DMS153 treated with DMSO at 0.1 percent for 48 hours (cell line): ENCODE results near the gene IGF1R.
"Not testable (repeated sequence)": the region's sequence is repeated elsewhere in the genome, so short reads cannot be mapped to it uniquely, and the experiment has no call there.

Experiments
- DNase-seq: peaks from one replicate; lab custom pipeline; 2025; ENCODE audit not compliant: unreplicated experiment; lab: John Stamatoyannopoulos, UW

The IGF1R gene

DNA sequence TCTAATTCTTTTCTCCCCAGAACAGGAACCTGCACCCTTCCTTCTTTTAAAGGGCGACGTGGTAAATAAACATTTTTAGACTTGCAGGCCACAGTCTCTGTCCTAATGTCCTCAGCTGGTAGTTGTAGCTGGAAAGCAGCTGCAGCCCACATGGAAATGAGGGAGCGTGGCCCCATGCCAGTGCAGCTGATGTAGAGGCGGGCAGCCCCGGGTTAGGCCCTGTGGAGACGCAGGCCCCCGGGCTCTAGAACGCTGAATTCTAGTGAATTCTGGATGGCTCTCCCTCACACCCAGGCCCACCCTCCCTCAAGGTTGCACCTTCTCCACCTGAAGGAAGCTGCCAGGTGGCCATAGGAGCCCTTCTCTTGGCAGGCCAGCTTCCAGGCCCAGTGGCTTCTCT lies 307.0 kb downstream of the IGF1R start:
- no peak for DNase-seq

DNA sequence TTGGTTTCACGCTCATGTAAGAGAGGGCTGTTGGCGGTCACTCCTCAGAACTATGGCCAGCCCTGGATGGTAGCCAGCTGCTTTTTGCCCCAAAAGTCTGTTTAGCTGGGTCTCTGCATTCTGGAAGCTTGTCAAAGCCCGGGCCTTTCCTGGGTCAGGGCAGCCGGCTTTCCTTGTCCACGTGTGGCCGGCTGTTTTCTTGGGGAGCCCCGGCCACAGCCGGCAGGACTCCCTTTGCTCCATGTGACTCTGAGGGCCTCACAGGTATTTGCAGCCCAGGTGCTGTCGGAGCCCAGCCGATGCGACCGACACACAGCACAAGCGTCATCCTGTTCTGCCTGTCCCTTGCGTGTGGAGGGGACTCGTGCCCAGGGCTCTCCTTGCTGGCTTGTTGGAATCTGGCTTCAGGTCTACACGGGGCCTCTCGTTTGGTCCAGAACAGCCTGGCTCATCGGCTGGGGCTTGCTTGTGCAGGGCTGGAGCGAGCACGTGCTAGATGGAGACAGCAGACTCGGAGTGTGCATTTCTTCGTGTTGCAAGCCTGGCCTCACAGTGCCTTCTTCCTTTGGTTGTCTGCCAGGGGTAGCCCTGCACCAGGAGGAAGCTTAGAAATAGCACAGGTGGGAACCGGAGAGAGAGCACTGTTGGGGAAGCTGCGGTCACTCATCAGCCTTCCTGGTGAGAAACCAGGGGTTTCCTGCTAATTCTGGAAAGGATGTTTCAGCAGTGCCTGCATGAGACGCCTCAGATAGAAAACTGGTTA lies 307.8 kb downstream of the IGF1R start:
- DNase-seq: no peak

DNA sequence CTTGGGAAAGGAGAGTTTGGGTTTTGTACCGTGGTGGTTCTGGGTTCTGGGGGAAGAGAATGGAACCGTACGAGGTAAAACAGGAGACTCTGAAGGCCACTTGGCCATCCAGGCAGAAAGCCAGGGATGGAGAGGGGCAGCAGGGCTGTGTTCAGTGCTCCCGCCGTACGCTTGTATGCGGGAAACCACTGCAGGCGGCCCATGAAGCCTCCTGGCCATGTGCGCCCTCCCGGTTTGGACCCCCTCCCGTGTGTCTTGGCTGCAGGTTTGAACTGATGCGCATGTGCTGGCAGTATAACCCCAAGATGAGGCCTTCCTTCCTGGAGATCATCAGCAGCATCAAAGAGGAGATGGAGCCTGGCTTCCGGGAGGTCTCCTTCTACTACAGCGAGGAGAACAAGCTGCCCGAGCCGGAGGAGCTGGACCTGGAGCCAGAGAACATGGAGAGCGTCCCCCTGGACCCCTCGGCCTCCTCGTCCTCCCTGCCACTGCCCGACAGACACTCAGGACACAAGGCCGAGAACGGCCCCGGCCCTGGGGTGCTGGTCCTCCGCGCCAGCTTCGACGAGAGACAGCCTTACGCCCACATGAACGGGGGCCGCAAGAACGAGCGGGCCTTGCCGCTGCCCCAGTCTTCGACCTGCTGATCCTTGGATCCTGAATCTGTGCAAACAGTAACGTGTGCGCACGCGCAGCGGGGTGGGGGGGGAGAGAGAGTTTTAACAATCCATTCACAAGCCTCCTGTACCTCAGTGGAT lies 308.6 kb downstream of the IGF1R start:
- DNase-seq: no peak

DNA sequence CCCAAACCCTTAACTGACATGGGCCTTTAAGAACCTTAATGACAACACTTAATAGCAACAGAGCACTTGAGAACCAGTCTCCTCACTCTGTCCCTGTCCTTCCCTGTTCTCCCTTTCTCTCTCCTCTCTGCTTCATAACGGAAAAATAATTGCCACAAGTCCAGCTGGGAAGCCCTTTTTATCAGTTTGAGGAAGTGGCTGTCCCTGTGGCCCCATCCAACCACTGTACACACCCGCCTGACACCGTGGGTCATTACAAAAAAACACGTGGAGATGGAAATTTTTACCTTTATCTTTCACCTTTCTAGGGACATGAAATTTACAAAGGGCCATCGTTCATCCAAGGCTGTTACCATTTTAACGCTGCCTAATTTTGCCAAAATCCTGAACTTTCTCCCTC lies 309.3 kb downstream of the IGF1R start:
- no peak for DNase-seq

DNA sequence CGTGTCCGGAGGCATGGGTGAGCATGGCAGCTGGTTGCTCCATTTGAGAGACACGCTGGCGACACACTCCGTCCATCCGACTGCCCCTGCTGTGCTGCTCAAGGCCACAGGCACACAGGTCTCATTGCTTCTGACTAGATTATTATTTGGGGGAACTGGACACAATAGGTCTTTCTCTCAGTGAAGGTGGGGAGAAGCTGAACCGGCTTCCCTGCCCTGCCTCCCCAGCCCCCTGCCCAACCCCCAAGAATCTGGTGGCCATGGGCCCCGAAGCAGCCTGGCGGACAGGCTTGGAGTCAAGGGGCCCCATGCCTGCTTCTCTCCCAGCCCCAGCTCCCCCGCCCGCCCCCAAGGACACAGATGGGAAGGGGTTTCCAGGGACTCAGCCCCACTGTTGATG lies 309.7 kb downstream of the IGF1R start:
- DNase-seq: no peak

DNA sequence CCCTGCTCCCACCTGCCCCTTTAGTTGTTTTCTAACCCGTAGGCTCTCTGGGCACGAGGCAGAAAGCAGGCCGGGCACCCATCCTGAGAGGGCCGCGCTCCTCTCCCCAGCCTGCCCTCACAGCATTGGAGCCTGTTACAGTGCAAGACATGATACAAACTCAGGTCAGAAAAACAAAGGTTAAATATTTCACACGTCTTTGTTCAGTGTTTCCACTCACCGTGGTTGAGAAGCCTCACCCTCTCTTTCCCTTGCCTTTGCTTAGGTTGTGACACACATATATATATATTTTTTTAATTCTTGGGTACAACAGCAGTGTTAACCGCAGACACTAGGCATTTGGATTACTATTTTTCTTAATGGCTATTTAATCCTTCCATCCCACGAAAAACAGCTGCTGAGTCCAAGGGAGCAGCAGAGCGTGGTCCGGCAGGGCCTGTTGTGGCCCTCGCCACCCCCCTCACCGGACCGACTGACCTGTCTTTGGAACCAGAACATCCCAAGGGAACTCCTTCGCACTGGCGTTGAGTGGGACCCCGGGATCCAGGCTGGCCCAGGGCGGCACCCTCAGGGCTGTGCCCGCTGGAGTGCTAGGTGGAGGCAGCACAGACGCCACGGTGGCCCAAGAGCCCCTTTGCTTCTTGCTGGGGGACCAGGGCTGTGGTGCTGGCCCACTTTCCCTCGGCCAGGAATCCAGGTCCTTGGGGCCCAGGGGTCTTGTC lies 310.7 kb downstream of the IGF1R start:
- no peak for DNase-seq

DNA sequence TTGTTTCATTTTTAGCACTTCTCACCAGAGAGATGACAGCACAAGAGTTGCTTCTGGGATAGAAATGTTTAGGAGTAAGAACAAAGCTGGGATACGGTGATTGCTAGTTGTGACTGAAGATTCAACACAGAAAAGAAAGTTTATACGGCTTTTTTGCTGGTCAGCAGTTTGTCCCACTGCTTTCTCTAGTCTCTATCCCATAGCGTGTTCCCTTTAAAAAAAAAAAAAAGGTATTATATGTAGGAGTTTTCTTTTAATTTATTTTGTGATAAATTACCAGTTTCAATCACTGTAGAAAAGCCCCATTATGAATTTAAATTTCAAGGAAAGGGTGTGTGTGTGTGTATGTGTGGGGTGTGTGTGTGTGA lies 311.3 kb downstream of the IGF1R start:
- DNase-seq: no peak

DNA sequence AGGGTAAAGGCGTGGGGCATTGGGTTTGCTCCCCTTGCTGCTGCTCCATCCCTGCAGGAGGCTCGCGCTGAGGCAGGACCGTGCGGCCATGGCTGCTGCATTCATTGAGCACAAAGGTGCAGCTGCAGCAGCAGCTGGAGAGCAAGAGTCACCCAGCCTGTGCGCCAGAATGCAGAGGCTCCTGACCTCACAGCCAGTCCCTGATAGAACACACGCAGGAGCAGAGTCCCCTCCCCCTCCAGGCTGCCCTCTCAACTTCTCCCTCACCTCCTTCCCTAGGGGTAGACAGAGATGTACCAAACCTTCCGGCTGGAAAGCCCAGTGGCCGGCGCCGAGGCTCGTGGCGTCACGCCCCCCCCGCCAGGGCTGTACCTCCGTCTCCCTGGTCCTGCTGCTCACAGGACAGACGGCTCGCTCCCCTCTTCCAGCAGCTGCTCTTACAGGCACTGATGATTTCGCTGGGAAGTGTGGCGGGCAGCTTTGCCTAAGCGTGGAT lies 312.3 kb downstream of the IGF1R start:
- DNase-seq: no peak

DNA sequence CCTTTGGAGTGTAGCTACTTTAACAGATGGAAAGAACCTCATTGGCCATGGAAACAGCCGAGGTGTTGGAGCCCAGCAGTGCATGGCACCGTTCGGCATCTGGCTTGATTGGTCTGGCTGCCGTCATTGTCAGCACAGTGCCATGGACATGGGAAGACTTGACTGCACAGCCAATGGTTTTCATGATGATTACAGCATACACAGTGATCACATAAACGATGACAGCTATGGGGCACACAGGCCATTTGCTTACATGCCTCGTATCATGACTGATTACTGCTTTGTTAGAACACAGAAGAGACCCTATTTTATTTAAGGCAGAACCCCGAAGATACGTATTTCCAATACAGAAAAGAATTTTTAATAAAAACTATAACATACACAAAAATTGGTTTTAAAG lies 315.1 kb downstream of the IGF1R start:
- no peak for DNase-seq

DNA sequence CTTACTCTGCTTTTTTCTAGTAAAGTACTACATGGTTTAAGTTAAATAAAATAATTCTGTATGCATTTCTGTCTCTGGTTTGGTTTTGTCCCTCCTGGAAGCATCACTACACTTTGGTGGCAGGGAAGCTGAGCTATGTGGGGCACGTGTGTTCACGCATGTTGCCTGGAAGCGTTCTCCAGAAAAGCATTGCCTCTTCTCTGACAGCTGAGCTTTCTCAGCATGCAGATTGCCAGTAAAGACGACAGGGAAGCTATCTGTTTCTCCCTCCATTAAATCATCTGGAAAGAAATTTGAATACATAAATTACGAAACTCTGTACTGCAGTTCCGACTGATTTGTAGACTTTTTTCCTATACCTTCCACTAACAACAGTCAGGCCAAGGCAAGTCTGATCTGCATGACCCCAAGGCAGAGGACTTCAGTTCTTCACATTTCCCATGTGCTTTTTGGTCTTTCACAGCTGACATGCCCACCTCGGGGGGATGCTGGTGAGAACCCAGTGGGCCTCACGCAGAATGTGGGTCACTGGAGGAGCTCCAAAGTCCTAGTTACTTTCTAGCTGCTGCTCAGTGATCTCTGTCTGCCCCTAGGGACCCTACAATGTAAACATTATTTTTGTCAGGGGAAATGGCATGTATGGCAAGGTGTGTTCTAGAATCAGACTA lies 316.3 kb downstream of the IGF1R start:
- DNase-seq: no peak

DNA sequence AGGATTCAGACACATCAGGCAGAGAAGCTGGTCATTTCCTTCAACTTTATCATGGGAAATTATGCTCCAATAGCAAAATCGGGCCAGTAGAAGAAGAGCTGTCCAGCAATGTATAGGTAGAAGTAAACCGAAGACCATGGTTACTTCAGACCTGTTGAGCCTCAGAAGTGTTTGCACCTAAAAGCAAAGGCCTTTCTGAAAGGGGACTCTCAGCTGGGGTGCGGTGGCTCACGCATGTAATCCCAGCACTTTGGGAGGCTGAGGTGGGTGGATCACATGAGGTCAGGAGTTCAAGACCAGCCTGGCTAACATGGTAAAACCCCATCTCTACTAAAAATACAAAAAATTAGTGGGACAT lies 316.8 kb downstream of the IGF1R start:
- not testable (repeated sequence) for DNase-seq

DNA sequence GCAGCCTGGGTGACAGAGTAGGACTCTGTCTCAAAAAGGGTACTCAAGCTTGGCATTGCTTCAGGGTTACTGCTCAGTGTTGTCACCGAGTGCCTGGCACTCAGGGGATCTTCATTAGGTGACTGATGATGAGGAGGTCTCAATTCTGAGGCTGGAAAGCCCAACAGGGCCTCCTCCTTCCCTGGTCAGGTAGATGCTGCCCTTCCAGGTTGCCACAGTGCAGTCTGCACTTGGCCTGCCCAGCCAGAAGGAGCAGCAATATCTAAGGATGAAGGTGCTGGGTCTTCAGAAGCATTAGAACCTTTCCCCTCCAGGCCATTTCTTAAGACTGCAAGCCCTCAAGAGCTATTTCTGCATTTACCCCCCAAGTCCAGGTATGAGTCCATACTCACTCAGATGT lies 317.3 kb downstream of the IGF1R start:
- no peak for DNase-seq

DNA sequence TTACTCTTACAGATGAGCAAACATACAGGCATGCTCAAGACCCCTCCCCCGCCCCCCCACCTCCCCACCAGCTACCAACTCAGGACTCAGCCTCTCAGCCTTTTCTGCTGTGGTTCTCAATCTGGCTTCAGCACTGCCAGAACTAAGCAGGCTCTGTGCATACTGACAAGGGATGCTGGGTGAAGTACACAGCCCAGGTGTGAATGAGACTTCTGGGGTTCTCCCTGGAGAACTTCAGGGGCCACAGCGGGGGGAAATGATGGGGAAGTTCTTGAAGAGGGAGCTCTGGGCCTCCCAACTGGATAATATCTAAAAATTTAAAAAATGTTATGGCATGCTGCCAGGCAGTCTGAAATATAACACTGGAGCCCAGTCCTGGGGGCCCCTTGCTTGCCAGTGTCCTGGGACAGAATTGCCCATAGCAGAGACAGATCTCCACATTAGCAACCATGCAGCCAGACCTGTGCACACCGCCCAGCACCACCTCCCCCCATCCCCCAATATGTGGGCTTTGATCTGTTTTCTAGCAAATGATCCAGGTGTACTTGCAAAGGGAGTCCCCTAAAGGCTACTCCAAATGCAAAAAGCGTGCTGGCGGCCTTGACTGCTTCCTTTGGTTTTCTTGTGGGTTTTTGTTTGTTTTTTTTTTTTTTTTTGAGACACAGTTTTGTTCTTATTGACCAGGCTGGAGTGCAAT lies 317.9 kb downstream of the IGF1R start:
- DNase-seq: no peak

DNA sequence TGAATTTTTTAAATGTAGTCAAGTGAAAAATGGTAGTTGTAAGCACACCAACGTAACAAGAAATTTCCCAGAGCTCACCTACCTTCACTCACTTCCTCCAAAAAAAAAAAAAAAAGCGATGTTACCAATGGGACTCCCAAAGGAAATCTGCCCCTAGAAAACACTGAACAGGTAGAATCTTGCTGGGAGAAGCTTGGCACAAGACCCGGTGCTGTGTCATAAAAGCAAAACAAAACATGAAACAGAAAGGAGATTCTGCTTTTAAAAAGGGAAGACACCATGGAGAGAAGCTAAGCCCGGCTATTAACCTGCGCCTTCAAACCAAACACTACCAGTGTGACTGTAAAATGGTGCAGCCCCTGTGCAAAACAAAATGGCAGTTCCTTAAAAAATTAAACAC lies 318.8 kb downstream of the IGF1R start:
- no peak for DNase-seq

DNA sequence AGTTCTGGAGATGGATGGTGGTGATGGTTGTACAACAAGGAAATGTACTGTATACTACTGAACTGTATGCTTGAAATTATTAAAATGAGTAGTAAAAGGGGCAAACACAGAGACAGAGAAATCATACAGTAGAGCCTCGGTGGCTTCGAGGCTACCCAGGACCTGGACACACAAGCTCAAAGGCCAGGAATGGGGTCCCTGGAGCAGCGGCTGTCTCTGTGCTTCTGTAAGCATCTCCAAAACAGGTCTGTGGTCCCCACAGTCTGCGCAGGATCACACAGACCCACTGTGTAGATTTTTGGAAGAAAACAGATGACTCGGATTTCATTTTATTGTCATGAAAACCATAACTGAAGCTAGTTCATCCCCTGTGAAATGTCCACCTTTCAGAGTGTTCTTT lies 319.6 kb downstream of the IGF1R start:
- no peak for DNase-seq

DNA sequence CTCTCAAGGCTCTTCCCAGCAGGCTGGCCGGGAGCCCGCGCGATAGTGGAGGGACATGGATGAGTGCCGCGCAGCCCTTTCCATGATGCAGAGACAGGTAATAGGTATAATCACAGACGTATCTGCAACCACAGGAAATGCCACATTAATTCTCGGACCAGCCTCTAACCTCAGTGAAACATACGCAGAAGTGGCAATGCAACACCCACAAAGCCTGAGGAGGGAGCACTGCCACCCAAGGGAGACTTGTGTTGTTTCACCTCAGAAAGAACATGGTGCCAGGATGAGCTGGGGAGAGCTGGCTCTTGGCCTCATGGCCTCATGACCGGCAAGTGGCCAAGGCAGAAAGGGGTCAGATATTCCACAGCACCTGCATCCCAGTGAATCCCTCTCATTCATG lies 320.2 kb downstream of the IGF1R start:
- DNase-seq: no peak

DNA sequence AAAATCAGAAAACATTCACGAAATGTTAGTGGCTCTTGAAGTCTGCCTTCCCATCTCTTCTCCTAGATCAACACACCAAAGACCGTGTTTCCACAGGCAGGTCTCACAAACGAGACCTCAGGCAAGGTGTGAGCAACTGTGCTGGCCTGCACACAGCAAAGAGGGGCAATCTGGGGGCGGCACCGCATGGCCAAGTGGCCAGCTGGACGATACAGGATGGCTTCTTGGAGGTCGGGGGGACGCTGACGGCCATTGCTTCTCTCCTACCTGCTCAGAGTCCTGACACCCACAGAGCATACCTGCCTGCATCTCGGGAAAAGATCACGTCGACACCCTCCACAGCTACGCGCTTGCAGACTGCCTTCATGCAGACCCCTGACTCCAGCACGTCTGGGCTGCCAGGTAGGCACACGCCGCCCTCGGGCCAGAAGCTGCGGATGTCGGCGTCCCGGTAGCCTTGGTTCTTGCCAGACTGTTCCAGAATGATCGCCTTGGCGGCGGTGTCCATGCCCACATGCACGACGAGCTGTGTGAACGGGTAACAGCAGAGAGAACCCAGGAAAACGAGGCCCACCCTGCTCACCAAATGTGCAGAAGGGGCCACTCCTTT lies 320.9 kb downstream of the IGF1R start:
- DNase-seq: no peak

DNA sequence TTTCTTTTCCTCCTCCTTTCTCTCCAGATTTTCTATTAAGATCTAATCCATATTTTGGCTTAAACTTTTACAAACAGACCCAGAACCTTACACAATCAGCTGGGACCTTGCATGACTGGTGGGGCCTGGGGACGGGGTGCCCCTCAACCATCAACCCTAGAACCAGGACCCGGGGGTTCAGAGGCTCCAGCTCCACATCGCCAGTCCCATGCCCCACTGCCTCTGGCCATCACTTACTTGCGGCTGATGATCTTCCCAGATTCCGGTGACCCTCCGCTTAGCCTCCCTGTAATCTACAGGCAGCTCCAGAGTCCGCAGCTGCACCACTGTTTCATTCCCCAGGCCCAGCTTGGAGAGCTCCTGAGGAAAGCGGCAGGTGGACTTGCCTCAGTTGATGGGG lies 322.5 kb downstream of the IGF1R start:
- DNase-seq: no peak

DNA sequence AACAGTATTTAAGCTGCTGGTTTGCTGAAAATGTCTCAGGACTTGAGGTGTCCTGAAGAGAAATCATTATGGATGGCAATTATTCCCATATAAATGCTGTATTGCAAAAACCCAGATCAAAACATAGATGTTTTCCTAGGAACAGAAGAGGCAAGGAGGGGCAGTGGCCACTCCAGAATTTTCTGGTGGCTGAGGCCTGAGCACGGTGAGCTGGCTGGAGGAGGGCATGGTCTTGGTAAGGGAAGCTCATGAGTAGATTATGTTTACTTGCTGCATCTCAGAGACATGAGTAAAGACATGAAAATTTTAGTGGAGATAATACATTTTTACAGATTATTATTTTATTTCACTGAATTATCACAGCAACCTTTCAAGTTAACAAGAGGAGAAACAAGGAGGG lies 328.2 kb downstream of the IGF1R start:
- DNase-seq: no peak

DNA sequence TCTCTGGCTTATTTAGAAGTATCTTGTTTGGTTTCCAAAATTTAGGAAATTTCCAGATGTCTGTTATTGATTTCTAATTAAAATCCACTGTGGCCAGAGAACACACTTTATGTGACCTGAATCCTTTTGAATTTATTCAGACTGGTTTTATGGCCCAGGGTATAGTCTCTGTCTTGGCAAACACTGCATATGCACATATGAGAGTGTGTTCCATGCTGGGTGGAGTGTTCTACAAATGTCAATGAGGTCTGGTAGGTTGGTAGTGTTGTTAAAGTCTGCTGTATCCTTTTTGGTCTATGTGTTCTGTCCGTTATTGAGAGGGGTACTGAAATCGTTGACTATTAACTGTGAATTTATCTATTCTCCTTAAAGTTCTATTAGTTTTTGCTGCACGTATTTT lies 329.1 kb downstream of the IGF1R start:
- no peak for DNase-seq
